GM21786 (cell line): ENCODE data around the gene CCDC90B.

Source experiments
- ATAC-seq: cut with Tn5 transposase; IDR thresholded peaks from one replicate; pipeline ENCODE4 v1.9.1; 2021; ENCODE audit not compliant: unreplicated experiment

Gene CCDC90B

DNA sequence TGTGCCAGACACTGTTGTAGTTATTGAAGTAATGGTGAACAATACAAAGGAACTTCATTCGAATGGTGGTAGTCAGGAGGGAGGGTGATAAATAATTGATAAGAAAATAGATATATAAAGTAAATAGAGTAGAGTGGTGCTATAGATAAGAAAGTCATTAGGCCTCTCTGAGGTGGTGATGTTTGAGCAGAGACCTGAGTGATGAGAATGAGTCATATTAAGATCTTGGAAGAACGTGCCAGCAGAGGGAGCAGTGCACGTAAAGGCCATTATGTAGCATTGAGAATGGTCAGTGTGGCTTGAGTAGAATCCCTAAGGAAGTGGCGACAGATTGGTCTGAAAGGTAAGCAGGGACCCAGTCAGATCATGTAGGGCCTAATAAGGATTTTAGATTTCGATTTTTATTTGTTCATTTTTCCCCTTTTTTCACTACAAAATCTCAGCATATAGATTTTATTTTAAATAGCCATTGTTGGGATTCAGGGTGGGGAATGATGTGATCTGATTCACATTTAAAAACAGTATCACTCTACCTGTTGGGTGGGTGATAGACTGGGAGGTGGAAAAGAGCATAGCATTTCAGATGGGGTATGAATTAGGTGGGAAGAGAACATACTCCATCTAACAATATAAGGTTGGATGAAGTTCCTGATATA lies 44.7 kb downstream of the CCDC90B start:
- ATAC-seq: peak; percentile 82

DNA sequence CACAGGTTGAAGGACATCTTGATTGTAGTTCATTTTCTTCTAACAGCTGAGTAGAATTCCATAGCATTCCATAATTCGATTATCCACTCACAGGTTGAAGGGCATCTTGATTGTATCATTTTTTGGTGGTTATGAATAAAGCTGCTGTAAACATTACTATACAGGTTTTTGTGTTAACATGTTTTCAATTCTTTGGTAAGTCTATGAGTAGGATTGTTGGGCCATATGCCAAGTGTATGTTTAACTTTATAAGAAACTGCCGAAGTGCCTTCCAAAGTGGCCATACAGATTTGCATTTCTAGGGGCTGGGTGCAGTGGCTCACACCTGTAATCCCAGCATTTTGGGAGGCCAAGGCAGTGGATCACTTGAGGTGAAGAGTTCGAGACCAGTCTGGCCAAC lies 48.1 kb downstream of the CCDC90B start:
- no peak for ATAC-seq

DNA sequence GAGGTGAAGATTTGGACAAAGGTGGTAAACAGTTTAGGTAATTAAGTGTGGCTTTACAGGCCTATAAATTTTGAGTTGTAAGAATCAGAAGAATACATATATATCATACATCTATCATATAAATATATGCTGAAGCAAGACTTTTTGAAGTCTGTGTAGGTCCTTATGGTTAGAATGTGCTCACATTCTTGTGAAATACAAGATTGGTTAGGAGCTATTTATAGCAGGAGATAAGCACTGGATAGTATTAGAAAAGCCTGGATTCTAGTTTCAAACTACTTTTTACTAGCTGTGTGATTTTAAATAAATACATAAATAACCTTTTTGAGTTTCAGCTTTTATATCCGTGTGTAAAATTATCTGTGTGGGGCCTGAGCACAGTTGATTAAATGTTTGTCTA lies 50.3 kb downstream of the CCDC90B start:
- ATAC-seq: no peak

DNA sequence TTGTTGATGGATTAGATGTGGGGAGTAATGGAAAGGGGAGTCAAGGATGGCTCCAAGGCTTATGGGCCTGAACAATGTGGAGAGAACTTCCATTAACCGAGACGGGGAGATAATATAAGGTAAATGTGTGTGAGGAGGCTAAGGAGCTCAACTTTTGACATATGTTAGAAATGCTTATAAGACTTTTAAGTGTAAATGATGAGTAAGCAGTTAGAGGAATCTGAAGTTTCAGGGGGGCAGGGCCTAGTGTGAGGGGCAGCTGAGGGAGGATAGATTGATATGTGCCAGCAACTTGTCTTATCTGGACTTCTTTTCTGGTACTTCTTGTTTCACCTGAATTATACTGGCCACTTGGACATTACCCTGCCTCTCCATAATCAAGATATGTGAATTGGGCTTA lies 62.7 kb downstream of the CCDC90B start:
- no peak for ATAC-seq

DNA sequence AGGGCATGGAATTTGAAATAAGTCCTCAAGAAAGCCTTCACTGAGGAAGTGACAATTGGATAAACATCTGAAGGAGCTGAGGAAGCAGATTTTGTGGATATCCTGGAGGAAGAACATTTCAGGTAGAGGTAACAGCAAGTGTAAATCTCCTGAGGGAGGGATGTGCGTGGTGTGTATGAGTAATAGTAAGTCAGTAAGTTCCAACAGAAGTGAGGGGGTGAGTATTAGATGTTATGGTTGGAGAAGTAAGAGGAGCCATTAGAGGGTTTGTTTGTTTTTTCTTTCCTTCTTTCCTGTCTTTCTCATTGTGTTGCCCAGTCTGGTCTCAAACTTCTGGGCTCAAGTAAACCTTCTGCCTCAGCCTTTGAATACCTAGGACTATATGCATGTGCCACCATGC lies 63.7 kb downstream of the CCDC90B start:
- ATAC-seq: no peak

DNA sequence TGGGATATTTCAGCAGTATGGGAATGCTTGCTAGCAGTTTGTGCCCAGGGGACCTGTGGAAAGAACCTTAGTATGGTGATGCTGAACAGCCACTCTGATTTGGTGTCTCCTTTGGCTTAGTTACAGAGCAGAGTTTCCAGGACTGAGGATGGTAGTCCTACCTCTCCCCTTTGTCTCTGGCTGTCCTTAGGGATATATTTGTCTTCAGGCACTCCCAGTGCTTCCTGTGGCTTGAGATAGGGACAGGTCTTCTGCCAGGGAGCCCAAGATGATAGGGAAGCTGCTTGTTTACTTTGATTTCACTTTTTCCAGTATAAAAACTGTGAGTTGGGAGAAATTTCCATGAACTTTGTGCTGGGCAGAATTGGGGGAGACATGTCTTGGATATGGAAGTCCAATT lies 64.5 kb downstream of the CCDC90B start:
- no peak for ATAC-seq

DNA sequence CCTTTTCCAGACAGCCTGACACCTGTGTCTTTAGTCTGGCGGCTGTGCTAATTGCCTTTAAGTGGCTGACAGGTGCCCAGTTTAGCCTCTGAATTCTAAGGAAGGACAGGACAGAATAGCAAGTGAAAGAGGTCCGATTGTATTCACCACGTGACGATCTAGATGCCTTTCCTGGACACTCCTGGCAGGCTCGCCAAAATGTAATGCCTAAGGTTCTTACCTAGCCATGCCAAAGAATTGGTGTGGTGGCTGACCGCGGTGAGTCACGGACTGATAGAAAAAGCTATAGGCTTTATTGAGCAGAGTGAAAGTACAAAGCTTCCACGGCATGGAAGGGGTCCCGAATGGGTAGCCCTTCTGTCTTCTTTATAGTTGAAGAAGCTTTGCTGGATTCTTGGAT lies 65.9 kb downstream of the CCDC90B start:
- ATAC-seq: no peak

DNA sequence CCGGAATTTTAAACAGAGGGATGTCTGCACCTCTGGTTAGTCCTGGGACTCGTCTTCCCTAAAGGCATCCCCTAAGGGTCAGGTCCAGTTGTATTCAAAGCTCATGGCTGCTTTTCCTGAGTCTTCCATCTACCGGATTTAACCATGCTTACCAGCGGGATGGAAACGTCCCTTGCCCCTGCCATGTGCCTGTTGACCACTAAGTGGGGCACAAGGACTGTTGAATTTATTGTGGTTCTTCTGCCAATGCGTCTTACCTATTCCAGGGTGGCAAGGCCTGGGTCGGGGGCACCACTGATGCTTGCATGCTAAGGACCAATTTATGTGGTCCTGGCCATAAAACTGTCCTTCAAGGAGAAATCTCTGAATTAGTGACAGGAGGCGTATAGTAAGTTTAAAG lies 67.1 kb downstream of the CCDC90B start:
- ATAC-seq: no peak
